ENCODE measurements around the gene YY2.

YY2 gene

GRCh38 chrX:21881881-21882574 lies 26.2 kb downstream of the YY2 start:
- DNase-seq = no peak

DNA sequence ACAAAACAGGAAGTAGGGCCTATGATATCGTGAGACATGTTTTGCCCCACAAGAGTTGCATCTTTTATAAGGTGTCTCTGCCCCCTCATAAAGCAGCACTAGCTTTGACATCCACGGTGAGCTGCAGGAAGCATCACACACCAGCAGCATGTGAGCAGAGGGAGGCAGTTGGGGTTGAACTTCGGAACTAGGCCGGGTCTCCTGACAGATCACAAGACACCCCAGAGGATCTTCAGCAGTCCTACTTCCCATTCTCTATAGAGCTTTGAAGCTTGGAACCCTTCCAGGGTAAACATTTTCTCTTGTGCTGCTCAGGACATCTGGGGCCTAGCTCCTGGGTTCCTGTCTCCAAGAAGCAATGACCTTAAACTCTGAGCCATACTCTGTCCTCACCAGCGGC lies 27.5 kb downstream of the YY2 start:
- DNase-seq = no peak

DNA sequence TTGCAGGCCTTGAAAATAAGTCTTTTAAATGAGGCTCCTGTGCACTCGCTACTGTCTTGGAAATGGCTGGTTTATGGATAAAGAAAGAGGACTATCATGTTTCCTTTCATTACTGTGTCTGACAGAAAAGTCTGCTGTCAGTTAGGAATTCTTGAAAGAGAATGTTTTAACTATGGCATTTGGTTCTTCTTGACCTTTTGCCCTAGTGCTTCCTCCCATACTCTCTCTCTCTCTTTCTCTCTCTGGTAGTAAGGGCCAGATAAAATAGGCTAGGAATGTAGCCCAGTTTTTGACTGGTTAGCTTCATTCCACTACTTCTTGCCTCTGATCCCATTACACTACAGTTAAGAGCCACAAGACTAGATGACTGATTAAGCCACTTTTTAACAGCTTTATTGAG lies 29.8 kb downstream of the YY2 start:
- DNase-seq = no peak

GRCh38 chrX:21905313-21905712 lies 49.5 kb downstream of the YY2 start:
- no peak for DNase-seq

- no peak for DNase-seq
These were observed 50.2 kb downstream of the YY2 start for GRCh38 chrX:21905953-21906352.

- no peak for DNase-seq
These were observed 51.5 kb downstream of the YY2 start for GRCh38 chrX:21907260-21907659.
